ENCODE measurements around the gene COL9A1.

Gene COL9A1

DNA sequence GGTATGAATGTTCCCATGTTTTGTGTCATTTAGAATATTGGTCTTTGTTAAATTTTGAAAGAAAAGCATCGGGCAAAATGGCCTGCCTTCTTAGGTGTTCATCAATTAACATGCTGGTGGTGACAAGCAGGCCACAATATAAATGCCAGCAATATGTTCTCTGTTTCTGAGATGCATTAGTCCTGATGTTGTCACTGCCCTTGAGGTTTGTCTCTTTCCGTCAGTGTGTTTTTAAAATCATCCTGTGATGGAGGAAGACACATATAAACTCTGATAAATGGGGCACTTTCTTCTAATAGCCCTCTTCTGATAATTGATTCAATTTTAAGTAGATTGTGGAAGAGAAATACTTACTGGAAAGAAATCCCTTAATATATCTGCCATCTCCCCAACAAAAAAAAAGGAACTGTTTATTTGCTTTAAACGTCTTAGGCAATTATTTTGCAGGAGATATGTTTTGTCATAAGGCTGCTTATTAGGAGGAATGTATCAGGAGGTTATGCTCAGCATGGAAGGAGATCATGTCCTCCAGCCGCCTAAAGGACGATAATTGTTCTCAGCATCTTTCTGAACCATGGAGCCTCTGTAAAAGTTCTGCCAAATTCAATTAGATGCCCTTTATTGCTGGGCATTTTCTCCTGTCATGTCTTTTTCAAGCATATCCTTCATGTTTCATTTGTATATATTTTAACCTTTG lies 134.1 kb downstream of the COL9A1 start:
- no peak for DNase-seq
